A549 (cell line): Measurements from ENCODE around the gene ESR2. TPM values are rescaled to one million over a fixed set of nuclear protein-coding genes. Genes with fewer than 3 reads are reported as not detected.

ENCODE experiments used
- ATAC-seq, 2 experiments: fragments of 200-7000 bp in 1 of 2; fragments of >200 bp in 1 of 2; cut with Nextera tagmentation in 1 of 2; cut with Tn5 transposase in 1 of 2; 3 replicates each; pipeline versions ENCODE4 v1.8.0 to v1.9.1; 2018 to 2020; ENCODE audit warnings: mild to moderate bottlenecking in 1 of 2, moderate library complexity in 1 of 2
- CTCF ChIA-PET: fragments of 300-600 bp; sonication (Branson Sonifier 250); formaldehyde crosslinking; extraction: SDS; loops from one replicate; lab custom pipeline; 2021; ENCODE audit warnings: antibody characterized with exemption, inconsistent platforms; lab: Yijun Ruan, JAX
- POLR2A ChIA-PET: fragments of 350-600 bp; formaldehyde crosslinking; extraction: SDS; loops from one replicate; lab custom pipeline; 2021; ENCODE audit warnings: antibody characterized with exemption, inconsistent platforms; lab: Yijun Ruan, JAX
- DNase-seq, 2 experiments: peaks; one replicate each; pipeline versions ENCODE4 v3.0.0 to v3.0.0-alpha.2; 2011 to 2016; ENCODE audit warnings: low read depth in 1 of 2, low spot score in 1 of 2
- FAIRE-seq: peaks from 2 replicates; lab custom pipeline; 2011; peaks lifted over from hg19 to GRCh38; lab: Jason Lieb, UNC
- H3K27ac ChIP-seq, 2 experiments: fragments of >200 bp; sonication (Bioruptor Twin); formaldehyde crosslinking; 3 replicates each; pipeline ENCODE4 v1.5.1; 2016 to 2017
- H3K4me1 ChIP-seq: fragments of >200 bp; sonication (Bioruptor Twin); formaldehyde crosslinking; 3 replicates; pipeline ENCODE4 v1.6.1; 2016
- H3K4me2 ChIP-seq: fragments of >200 bp; sonication (Bioruptor Twin); formaldehyde crosslinking; 3 replicates; pipeline ENCODE4 v1.6.1; 2016
- H3K4me3 ChIP-seq: fragments of >200 bp; sonication (Bioruptor Twin); formaldehyde crosslinking; 3 replicates; pipeline ENCODE4 v1.5.1; 2016
- H3K9me3 ChIP-seq: fragments of >200 bp; sonication (Bioruptor Twin); formaldehyde crosslinking; 3 replicates; pipeline ENCODE4 v1.6.1; 2016
- BCL3 ChIP-seq: fragments of >200 bp; sonication (Bioruptor Twin); formaldehyde crosslinking; IDR thresholded peaks from 3 replicates; pipeline ENCODE4 v1.6.1; 2016
- CBX2 ChIP-seq: fragments of 200-600 bp; sonication (generic); IDR thresholded peaks from 2 replicates; pipeline ENCODE4 v1.6.1; 2016; ENCODE audit warnings: low read depth, mild to moderate bottlenecking, borderline replicate concordance
- CBX8 ChIP-seq: fragments of 200-600 bp; sonication (generic); IDR thresholded peaks from 2 replicates; pipeline ENCODE4 v1.6.1; 2016
- CEBPB ChIP-seq, 2 experiments: fragments of >200 bp in 1 of 2; sonication (Bioruptor Twin) in 1 of 2; formaldehyde crosslinking in 1 of 2; IDR thresholded peaks; 2 replicates each; pipeline ENCODE4 v1.6.1; 2012 to 2016
- CHD4 ChIP-seq: fragments of 200-600 bp; sonication (generic); IDR thresholded peaks from 2 replicates; pipeline ENCODE4 v1.6.1; 2016; ENCODE audit warnings: antibody characterized with exemption, mild to moderate bottlenecking, borderline replicate concordance
- EHF ChIP-seq: fragments of 250-450 bp; sonication (Bioruptor Pico); IDR thresholded peaks from 2 replicates; pipeline ENCODE4 v1.5.0; 2020; ENCODE audit warnings: mild to moderate bottlenecking
- ESRRA ChIP-seq: fragments of 150-350 bp; IDR thresholded peaks from 2 replicates; pipeline ENCODE4 v1.6.1; 2014; ENCODE audit warnings: mild to moderate bottlenecking, low read length, borderline replicate concordance
- GATA3 ChIP-seq: IDR thresholded peaks from 2 replicates; pipeline ENCODE4 v1.6.1; 2012; ENCODE audit warnings: borderline replicate concordance
- HDAC2 ChIP-seq: fragments of 200-600 bp; sonication (generic); IDR thresholded peaks from 2 replicates; pipeline ENCODE4 v1.6.1; 2016
- HEYL ChIP-seq: fragments of 250-450 bp; sonication (Bioruptor Pico); IDR thresholded peaks from 2 replicates; pipeline ENCODE4 v1.8.0; 2021; ENCODE audit warnings: mild to moderate bottlenecking, moderate library complexity
- KDM1A ChIP-seq: fragments of 200-600 bp; sonication (generic); IDR thresholded peaks from 2 replicates; pipeline ENCODE4 v1.6.1; 2016; ENCODE audit warnings: low read depth, mild to moderate bottlenecking
- MAX ChIP-seq: IDR thresholded peaks from 2 replicates; pipeline ENCODE4 v1.6.1; 2012
- NFE2L2 ChIP-seq: fragments of 150-350 bp; conservative IDR thresholded peaks from 2 replicates; pipeline ENCODE4 v1.6.1; 2014; ENCODE audit warnings: low read length
- PBX3 ChIP-seq: IDR thresholded peaks from 2 replicates; pipeline ENCODE4 v1.6.1; 2012
- POLR2AphosphoS2 ChIP-seq: conservative IDR thresholded peaks from 2 replicates; pipeline ENCODE4 v1.6.1; 2012; ENCODE audit warnings: low read length, improper control_type of control experiment, inconsistent platforms
- RAD21 ChIP-seq, 2 experiments: fragments of >200 bp in 1 of 2; sonication (Bioruptor Twin) in 1 of 2; formaldehyde crosslinking in 1 of 2; IDR thresholded peaks in 1 of 2; conservative IDR thresholded peaks in 1 of 2; 2 replicates in 1 of 2; 3 replicates in 1 of 2; pipeline ENCODE4 v1.6.1; 2012 to 2018; ENCODE audit warnings: inconsistent platforms in 1 of 2
- SMC3 ChIP-seq: fragments of >200 bp; sonication (Bioruptor Twin); formaldehyde crosslinking; IDR thresholded peaks from 3 replicates; pipeline ENCODE4 v1.6.1; 2018; ENCODE audit warnings: inconsistent platforms
- TFCP2L1 ChIP-seq: fragments of 250-450 bp; sonication (Bioruptor Pico); IDR thresholded peaks from 2 replicates; pipeline ENCODE4 v1.5.0; 2021; ENCODE audit warnings: mild to moderate bottlenecking
- ZC3H11A ChIP-seq: fragments of 450-650 bp; IDR thresholded peaks from 2 replicates; pipeline ENCODE4 v1.6.1; 2014; ENCODE audit warnings: antibody characterized with exemption, mild to moderate bottlenecking
- ZFP36 ChIP-seq: fragments of 450-650 bp; IDR thresholded peaks from 2 replicates; pipeline ENCODE4 v1.6.1; 2014; ENCODE audit warnings: borderline replicate concordance; ENCODE audit not compliant: partially characterized antibody
- ZNF302 ChIP-seq: fragments of 250-450 bp; sonication (Bioruptor Pico); IDR thresholded peaks from 2 replicates; pipeline ENCODE4 v1.9.0; 2021; ENCODE audit warnings: inconsistent platforms, mild to moderate bottlenecking, moderate library complexity
- WGBS: methylation state at CpG from one replicate; pipeline ENCODE4 v1.1.6; 2017; ENCODE audit errors: missing lambda C conversion rate; 5-methylcytosine and 5-hydroxymethylcytosine counted together
- polyA plus RNA-seq, 4 experiments: library from polyadenylated mRNA; depleted of rRNA in 3 of 4; stranded (reverse); fragments of >200 nt; fragmentation: RNase III in 1 of 4; extraction: RNeasy Plus Mini Kit Qiagen cat#74134 plus additional on column Dnase treatment in 1 of 4; gene quantifications; 2 replicates in 3 of 4; 3 replicates in 1 of 4; pipeline ENCODE4 v1.2.3, GENCODE V29; 2011 to 2017
- TF ChIP-seq, protein P1 (sequence below): fragments of >200 bp; sonication (Bioruptor Twin); formaldehyde crosslinking; IDR thresholded peaks from 2 replicates; pipeline ENCODE4 v1.6.1; 2016
- TF ChIP-seq, protein P2 (sequence below): fragments of >200 bp; sonication (Bioruptor Twin); formaldehyde crosslinking; IDR thresholded peaks from 3 replicates; pipeline ENCODE4 v1.5.1; 2016

ESR2 gene
- polyA plus RNA-seq, 2 of the 4 experiments (the other 2 are of a cell fraction): 0.05 to 0.06 TPM

GRCh38 chr14:64247195-64247594, 47.0 kb downstream of the ESR2 start:
- WGBS: 83% methylated on average over 3 of the region's 3 CpGs
- no peak overlapping the region for H3K4me2 ChIP-seq
- no peak overlapping the region for H3K27ac ChIP-seq
- H3K4me3 ChIP-seq: no peak overlapping the region
- no peak for TF ChIP-seq HEYL (CRISPR knock-in tag)
- no peak for TF ChIP-seq CHD4
- no peak for TF ChIP-seq ZC3H11A
- no peak for TF ChIP-seq SMC3
- TF ChIP-seq GATA3: no peak
- no peak for TF ChIP-seq PBX3
- TF ChIP-seq CEBPB (IDR thresholded peaks at IDR 0.05): no peak
- TF ChIP-seq ZNF302 (CRISPR knock-in tag): no peak
- no peak for TF ChIP-seq BCL3
- TF ChIP-seq, all 56 proteins: peak for 0
- Histone ChIP-seq H3K4me1 (no peaks in the 10 kb centered on the region), H3K9me3 (no peaks in the 10 kb centered on the region)
- ChIA-PET CTCF (no interaction called here), POLR2A (no interaction called here)
- DNase-seq: no peak
- no peak for FAIRE-seq
- ATAC-seq: no peak

- TF ChIP-seq, protein P1, sequence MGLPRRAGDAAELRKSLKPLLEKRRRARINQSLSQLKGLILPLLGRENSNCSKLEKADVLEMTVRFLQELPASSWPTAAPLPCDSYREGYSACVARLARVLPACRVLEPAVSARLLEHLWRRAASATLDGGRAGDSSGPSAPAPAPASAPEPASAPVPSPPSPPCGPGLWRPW: no peak
- TF ChIP-seq NFE2L2: no peak
- no peak for TF ChIP-seq EHF
- TF ChIP-seq KDM1A: no peak
- TF ChIP-seq, protein P2, sequence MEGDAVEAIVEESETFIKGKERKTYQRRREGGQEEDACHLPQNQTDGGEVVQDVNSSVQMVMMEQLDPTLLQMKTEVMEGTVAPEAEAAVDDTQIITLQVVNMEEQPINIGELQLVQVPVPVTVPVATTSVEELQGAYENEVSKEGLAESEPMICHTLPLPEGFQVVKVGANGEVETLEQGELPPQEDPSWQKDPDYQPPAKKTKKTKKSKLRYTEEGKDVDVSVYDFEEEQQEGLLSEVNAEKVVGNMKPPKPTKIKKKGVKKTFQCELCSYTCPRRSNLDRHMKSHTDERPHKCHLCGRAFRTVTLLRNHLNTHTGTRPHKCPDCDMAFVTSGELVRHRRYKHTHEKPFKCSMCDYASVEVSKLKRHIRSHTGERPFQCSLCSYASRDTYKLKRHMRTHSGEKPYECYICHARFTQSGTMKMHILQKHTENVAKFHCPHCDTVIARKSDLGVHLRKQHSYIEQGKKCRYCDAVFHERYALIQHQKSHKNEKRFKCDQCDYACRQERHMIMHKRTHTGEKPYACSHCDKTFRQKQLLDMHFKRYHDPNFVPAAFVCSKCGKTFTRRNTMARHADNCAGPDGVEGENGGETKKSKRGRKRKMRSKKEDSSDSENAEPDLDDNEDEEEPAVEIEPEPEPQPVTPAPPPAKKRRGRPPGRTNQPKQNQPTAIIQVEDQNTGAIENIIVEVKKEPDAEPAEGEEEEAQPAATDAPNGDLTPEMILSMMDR: no peak
- TF ChIP-seq TFCP2L1 (CRISPR knock-in tag): no peak
- TF ChIP-seq CBX2: no peak
- ATAC-seq (no peak), FAIRE-seq (no peak), DNase-seq (no peak)
- Histone ChIP-seq H3K4me2 (no peak overlapping the region), H3K9me3 (no peaks in the 10 kb centered on the region), H3K4me3 (no peak overlapping the region), H3K27ac (no peak overlapping the region), H3K4me1 (no peaks in the 10 kb centered on the region)
- POLR2A ChIA-PET: no interaction called here
- CTCF ChIA-PET: no interaction called here
These were observed 47.5 kb downstream of the ESR2 start for GRCh38 chr14:64246688-64247087.

- no peak for DNase-seq
- no peak for FAIRE-seq
- H3K4me1 ChIP-seq: no peaks in the 10 kb centered on the region
- no peak for ATAC-seq
- whole genome bisulfite sequencing: 66% methylated on average over 4 of the region's 4 CpGs
- CTCF ChIA-PET: no interaction called here
- TF ChIP-seq ESRRA: no peak
- no peak for TF ChIP-seq HEYL (CRISPR knock-in tag)
- no peak for TF ChIP-seq RAD21 (conservative IDR thresholded peaks at IDR 0.05 in 1 of 2, IDR thresholded peaks at IDR 0.05 in 1 of 2)
- TF ChIP-seq CBX8: no peak
- no peak for TF ChIP-seq ZNF302 (CRISPR knock-in tag)
- TF ChIP-seq HDAC2: no peak
- no peak for TF ChIP-seq SMC3
- no peak for TF ChIP-seq TFCP2L1 (CRISPR knock-in tag)
- no peak for TF ChIP-seq CHD4
- TF ChIP-seq CBX2: no peak
- no peak for TF ChIP-seq NFE2L2
- no peak for TF ChIP-seq POLR2AphosphoS2
- no peak for TF ChIP-seq ZFP36
- no peak for TF ChIP-seq MAX
- TF ChIP-seq, all 56 proteins: peak for 0
- no peaks in the 10 kb centered on the region for H3K9me3 ChIP-seq
- no peak overlapping the region for H3K4me3 ChIP-seq
- no peak overlapping the region for H3K27ac ChIP-seq
- no peak overlapping the region for H3K4me2 ChIP-seq
- POLR2A ChIA-PET: no interaction called here
These were observed 48.7 kb downstream of the ESR2 start for GRCh38 chr14:64245491-64245890.
